22Rv1 (cell line): ENCODE measurements around the gene ACOX3.

ENCODE experiments used
- CTCF ChIP-seq: fragments of 450-650 bp; IDR thresholded peaks from 2 replicates; pipeline ENCODE4 v1.5.1; 2017; ENCODE audit warnings: mild to moderate bottlenecking
- ZFX ChIP-seq: fragments of 450-650 bp; IDR thresholded peaks from 2 replicates; pipeline ENCODE4 v1.6.1; 2017; ENCODE audit warnings: antibody characterized with exemption, borderline replicate concordance

GRCh38 chr4:8403976-8404375, 36.5 kb downstream of the ACOX3 start:
- TF ChIP-seq CTCF (no peak), ZFX (no peak)
